GM21576 (cell line): ENCODE measurements around the gene MATN1.
"Not testable (repeated sequence)": the region's sequence is repeated elsewhere in the genome, so short reads cannot be mapped to it uniquely, and the experiment has no call there.

Experiments used
- ATAC-seq: cut with Tn5 transposase; IDR thresholded peaks from one replicate; pipeline ENCODE4 v1.9.1; 2021; ENCODE audit warnings: mild to moderate bottlenecking, moderate library complexity; ENCODE audit not compliant: unreplicated experiment

The MATN1 gene, protein sequence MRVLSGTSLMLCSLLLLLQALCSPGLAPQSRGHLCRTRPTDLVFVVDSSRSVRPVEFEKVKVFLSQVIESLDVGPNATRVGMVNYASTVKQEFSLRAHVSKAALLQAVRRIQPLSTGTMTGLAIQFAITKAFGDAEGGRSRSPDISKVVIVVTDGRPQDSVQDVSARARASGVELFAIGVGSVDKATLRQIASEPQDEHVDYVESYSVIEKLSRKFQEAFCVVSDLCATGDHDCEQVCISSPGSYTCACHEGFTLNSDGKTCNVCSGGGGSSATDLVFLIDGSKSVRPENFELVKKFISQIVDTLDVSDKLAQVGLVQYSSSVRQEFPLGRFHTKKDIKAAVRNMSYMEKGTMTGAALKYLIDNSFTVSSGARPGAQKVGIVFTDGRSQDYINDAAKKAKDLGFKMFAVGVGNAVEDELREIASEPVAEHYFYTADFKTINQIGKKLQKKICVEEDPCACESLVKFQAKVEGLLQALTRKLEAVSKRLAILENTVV

GRCh38 chr1:30723331-30723755 is at the start of gene MATN1:
TSS of gene MATN1 (minus strand) at chr1:30723585. CDS start at chr1:30723551, 34 bp downstream.
- no peak for ATAC-seq

DNA sequence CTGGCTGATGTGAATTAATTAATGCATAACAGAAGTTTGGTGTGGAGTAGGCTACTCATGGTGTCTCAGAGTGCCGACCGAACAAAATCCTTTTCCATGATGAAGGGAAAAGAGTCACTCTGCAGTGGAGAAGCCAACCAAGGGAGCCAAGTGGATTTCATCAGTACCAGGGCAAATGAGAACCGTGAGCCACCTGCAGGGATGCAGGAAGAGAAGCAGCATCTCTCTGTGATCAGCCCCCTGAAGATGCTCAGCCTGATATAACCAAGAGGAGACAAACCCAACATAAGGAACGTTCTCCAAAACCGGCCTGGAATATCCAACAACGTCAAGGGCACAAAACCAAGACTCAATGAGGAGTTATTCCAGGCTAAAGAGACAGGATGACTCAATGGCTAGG is 47.6 kb upstream of the MATN1 start:
- no peak for ATAC-seq

DNA sequence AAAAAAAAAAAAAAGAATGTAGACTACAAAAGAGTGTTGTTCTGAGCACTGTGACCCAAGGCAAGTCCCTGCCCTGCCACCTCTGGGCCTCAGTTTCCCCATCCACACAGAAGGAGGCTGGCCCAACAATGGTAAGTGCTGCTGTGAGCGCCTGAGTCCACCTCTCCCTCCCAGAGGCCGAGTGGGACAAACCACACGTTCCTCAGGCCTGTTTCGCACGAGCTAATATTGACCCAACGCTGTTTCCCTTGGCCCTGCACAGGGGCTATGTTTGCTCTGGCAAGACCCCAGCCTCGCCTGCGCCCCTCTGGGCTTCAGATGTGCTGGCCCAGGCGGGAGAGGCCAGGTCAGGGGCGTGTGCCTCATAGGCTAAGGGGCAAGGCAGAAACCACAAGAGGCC is 46.8 kb upstream of the MATN1 start:
- no peak for ATAC-seq

- no peak for ATAC-seq
Measured at GRCh38 chr1:30768830-30769718, 45.7 kb upstream of the MATN1 start.

DNA sequence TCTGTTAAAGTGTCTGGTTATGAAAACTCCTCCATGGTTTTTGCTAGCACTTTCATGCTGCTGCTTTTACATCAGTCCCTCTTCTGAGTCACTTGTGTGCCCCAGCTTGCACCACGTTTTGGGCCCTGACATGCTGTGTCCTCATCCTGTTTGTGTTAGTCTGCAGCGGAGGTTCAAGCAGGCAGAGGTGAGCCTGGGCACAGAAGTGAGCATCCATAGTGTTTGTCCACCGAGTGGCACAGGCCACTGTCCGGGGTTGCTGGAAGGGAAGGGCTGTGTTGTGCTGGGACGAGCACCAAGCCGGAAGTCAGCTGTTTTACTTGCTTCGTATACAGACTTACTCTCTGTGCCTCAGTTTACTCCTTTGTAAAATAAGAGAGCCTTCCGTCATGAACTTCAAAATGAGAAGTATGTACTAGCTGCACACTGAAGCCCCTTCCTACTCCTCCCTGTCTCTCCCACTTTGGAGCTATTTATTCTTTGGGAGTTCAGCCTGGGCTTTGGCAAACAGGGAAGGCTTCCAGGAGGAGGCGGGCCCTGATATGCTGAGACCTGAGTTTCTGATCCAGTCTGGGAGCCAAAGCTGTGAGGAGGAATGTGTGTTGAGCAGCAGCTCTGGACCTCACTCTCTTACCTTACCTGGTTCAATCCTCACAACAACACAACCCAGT is 44.9 kb upstream of the MATN1 start:
- ATAC-seq: no peak

DNA sequence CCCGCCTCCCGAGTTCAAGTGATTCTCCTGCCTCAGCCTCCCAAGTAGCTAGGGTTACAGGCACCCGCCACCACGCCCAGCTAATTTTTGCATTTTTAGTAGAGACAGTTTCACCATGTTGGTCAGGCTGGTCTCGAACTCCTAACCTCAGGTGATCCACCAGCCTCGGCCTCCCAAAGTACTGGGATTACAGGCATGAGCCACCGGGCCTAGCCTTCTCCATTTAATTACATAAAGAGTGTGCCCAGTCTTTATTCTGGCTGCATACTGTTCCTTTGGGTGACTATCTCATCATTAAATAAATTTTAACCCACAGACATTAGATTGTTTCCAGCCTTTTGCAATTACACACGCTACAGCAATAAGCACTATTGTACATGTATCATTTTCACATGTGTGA is 43.6 kb upstream of the MATN1 start:
- ATAC-seq: not testable (repeated sequence)

- ATAC-seq: no peak
Measured at GRCh38 chr1:30765556-30766434, 42.4 kb upstream of the MATN1 start.

DNA sequence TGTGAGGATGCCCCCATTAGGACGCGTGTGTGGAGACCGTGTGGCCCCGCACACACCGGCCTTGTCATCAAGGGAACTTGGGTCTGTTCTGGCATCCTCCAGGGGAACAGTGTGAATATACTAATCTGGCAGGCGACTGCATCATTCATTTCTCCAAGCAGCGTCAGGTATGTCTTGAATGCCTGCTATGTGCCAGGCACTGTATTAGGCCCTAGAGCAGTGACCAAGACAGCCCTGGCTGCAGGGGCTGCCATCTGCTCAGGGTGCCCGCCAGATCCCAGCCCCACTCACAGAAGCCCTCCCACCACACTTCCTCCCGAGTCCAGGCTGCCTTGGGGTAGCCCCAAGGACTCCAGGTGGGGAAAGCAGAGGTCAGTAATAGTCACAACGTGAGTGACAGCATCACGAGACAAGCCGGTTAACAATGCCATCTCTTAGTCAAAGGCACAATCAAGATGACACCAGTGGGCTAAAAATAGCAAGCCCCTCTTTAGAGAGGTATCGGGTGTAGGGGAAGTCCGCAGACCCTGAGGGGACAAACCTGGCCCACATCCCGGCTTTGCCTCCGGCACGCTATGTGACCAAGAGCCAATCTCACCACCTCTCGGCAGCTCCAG is 41.7 kb upstream of the MATN1 start:
- no peak for ATAC-seq

DNA sequence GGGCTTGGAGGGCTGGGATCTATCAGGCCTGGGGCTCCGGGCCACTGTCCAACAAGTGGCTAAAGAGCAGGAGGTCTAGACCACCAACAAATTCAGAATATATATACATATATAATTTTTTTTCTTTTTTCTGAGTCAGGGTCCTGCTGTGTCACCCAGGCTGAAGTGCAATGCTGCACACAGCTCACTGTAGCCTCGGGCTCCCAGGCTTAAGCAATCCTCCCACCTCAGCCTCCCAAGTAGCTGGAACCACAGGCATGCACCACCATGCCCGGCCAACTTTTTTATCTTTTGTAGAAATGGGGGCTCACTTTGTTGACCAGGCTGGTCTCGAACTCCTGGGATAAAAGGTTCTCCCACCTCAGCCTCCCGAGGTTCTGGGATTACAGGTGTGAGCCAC is 41.0 kb upstream of the MATN1 start:
- no peak for ATAC-seq

DNA sequence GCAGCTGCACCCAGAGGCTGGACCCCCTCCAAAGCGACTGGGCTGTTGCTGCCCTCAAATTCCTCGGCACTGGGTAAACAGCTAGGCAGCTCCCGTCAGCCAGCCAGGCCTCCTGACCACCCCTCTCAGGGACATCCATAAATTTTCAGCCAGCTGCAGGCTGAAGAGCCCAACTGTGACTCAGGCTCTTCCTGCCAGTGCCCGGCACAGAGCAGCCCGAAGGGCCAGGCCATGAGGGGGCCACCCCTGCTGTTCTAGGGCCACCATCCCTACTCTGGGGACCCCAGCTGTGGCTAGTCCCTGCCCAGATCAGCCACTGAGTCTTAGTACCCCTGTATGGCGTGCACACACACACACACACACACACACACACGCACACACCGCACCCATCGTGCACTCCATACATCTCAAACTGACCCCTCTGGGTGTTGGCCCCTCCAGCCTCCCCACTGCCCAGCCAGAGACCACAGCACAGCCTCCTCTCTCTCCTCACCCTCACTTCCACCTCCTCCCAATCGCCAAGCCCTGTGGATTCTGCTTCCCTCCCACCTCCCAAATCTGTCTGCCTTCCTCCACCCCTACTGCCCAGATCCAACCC is 40.4 kb upstream of the MATN1 start:
- ATAC-seq: no peak

- no peak for ATAC-seq
Measured at GRCh38 chr1:30762930-30763650, 39.7 kb upstream of the MATN1 start.

DNA sequence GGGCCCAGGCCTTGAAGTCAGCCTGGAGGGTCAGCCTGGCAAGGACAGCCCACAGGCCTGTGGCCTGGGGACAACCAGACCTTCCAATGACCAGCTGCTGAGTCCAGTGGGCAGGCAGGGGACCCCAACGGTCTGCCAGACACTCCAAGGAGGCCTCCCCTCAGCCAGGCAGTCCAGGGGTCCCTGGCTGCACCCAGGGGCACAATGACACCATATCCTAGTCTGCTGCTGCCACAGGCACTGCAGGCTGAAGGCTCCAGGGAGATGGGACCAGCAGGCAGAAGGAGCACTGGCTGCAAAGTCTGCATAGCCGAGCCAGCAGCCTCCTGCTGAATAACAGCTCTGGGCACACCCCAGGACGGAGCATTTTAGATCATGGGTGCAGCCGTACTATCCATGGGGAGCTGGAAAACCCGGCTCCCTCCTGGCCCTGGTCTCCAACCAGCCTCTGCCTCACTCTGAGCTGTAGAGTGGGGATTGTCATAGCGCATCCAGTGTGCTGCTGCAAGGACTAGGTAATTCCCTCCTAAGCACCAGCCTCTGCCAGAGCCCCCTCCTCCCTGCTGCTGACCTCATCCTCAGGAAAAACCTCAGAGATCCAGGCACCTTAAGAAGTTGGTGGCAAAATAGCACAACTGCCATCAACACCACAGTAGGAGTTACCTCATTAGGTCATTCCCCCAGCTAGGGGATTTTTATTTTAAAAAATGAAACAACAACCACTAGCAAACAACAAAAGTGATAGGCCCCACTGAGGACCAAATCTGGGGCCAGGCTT is 39.0 kb upstream of the MATN1 start:
- no peak for ATAC-seq

GRCh38 chr1:30761381-30762151 is 38.2 kb upstream of the MATN1 start:
- ATAC-seq: no peak

- no peak for ATAC-seq
Measured at GRCh38 chr1:30760596-30761324, 37.4 kb upstream of the MATN1 start.

DNA sequence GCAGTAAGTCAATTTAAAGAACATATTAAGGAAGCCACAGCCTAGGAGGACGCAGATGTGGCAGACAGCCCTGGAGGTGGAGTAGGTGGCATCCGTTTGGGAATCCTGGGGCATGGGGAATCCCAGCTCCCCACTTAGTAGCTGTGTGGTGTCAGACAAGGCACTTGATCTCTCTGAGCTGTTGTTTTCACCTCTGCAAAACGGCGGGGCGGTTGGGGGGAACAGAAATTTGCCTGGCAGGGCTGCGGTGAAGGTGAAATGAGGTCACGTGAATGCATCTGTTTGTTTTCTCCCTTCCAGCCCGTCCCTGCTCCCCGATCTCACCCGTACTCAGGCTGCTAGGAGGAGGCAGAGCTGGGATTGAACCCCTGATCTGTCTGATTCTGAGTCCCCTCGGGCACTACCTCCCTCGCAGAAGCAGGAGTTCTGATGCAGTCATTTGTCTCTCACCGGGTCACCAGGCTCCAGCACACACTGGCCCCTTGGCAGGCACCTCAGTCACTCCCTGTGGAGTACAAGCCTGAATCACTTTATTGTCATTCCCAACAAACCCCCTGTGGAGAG is 36.4 kb upstream of the MATN1 start:
- ATAC-seq: no peak

DNA sequence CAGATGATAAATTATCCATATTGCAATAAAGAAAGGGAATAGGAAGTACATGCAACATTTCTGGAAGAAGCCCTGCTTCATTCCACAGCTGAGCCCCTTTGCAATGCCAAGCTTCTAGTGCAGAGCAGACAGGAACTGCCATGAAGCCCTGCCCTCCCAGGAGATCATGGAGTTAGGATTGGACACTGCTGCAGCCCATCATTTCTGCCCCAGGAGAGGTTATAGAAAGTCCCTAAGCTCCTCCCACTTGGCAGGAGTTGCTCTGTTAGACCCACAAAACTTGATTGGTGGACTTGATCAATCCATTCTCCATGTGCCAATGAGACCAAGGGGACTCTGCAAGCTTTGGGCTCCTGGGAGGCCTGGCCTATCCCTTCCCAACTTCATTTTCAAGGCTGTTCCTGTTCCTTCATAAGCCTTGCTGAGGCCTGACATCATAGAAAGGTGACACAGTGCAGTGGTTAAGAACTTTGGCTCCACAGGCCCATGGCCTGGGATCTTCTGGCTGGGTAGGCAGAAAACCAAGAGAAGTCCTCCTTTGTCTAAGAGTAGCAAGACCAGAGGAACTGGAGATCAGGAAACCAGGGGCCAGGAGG is 35.5 kb upstream of the MATN1 start:
- ATAC-seq: no peak
